ENCODE results near the gene SOX8. TPM values are rescaled to one million over a fixed set of nuclear protein-coding genes. Genes with fewer than 3 reads are reported as not detected.

Gene SOX8
- total RNA-seq, 1 experiment from 2014 or later, result 0.54 TPM

DNA sequence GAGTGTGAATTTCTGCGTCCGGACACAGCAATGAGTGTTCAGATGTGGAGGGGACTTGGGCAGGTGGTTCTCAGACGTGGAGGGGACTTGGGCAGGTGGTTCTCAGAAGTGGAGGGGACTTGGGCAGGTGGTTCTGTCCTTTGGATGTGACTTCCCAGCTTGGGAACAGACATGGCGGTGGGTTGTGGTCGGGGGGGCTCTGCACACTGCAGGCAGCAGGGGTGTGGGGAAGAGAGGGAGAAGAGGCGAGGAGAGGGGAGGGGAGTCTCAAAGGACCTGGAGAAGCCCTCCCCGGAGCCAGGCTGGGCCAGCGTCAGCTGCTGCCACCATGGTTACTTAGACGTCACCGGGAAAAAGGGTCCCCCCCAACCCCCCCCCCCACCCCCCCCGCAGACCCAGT, 9.8 kb downstream of the SOX8 start:
- in situ Hi-C loops (cut with HindIII; ENCODE audit: low pct_unique_long_range_greater_than_20kb, low sequenced_read_pairs), result loop anchor here (25.0 kb wide), 1 partner anchor 146 kb away; no protein-coding TSS in a partner anchor
- no peak for DNase-seq (ENCODE audit: low read depth)

DNA sequence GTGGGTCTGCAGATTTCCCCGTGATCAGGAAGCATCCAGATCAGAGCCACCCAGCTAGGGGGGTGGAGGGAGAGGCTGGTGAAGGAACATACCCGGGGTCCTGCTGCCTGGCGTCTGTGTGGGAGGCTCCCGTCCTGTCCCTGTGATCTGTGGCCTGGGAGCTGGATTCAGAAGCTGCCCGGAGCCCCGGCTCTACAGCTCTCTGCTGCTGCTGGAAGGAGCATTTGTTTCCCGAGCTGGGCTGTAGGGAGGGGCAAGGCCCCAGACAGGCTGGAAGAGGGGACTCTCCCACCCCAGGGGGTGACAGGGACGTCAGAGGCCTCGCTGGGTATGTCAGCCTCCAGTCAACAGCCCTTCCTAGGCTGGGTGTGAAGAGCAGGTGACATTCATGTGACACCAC, 10.2 kb downstream of the SOX8 start:
- DNase-seq (ENCODE audit: low read depth), result no peak
- in situ Hi-C loops (cut with HindIII; ENCODE audit: low pct_unique_long_range_greater_than_20kb, low sequenced_read_pairs), result loop anchor here (25.0 kb wide), 1 partner anchor 146 kb away; no protein-coding TSS in a partner anchor

DNA sequence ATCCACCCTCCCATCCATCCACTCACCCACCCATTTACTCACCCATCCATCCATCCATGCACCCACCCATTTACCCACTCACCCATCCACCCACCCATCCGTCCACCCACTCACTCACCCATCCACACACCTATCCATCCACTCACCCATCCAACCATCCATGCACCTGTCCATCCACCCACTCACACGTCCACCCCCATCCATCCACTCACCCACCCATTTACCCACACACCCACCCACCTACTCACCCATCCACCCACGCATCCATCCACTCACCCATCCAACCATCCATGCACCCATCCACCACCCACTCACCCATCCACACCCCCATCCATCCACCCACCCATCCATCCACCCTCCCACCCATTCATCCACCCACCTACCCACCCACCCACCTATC, 12.2 kb downstream of the SOX8 start:
- in situ Hi-C loops (cut with HindIII; ENCODE audit: low pct_unique_long_range_greater_than_20kb, low sequenced_read_pairs), result loop anchor here (25.0 kb wide), 1 partner anchor 144 kb away; no protein-coding TSS in a partner anchor
- DNase-seq (ENCODE audit: low read depth), result no peak

DNA sequence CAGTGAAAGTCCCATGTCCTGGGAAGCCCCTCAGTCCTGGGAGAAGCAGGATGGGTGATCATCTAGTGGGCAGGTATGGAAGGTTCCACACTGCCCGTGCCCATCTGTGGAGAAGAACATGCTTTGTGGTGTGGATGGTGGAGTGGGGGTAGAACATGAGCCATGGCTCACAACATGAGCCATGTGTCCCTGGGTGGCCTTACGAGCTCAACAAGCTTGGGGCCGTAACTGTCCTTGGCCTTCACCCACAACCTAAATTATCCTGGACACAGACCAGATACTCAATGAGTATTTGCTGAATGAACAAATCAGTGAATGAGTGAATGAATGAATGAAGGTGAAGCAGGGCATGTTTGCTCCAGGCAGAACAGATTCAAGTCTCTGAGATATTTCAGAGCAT, 13.5 kb downstream of the SOX8 start:
- in situ Hi-C loops (cut with HindIII; ENCODE audit: low pct_unique_long_range_greater_than_20kb, low sequenced_read_pairs), result loop anchor here (25.0 kb wide), 1 partner anchor 142 kb away; no protein-coding TSS in a partner anchor
- DNase-seq (ENCODE audit: low read depth), result no peak

DNA sequence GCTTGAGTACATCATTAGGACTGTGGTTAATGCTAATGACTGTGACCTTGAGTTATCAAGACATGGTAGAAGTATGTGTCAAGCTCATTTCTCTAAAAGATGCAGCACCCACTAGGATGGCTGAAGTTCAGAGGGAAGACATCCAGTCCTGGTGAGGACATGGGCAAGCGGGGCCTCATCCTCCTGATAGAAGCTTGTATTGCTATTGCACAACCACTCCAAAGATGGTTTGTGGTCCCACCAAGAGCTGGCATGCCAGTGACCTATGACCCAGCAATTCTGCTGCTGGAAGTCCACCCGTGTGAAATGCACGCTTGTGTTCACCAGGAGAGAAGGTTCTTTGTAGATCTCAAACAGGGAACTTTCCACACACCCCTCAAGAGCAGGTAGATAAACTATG, 14.2 kb downstream of the SOX8 start:
- in situ Hi-C loops (cut with HindIII; ENCODE audit: low pct_unique_long_range_greater_than_20kb, low sequenced_read_pairs), result loop anchor here (25.0 kb wide), 1 partner anchor 142 kb away; no protein-coding TSS in a partner anchor
- no peak for DNase-seq (ENCODE audit: low read depth)

DNA sequence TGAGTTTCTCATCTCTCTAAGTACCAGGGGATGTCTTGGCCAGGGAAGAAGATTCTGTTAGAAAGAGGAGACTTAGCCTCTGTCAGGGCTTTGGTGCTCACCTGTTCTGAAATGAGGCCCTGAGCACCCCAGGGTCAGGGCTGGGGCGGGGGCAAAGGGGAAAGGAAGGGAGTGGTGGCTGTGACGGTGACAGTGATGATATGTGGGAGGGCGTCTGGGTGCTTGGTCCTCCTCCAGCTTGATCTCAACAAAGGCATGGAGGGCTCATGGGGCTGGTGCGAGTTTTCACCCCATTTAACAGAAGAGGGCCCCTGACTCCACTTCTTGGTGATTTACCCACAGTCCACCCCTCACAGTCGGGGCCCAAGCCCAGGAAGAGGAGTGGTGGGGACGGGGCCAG, 15.1 kb downstream of the SOX8 start:
- in situ Hi-C loops (cut with HindIII; ENCODE audit: low pct_unique_long_range_greater_than_20kb, low sequenced_read_pairs), result loop anchor here (25.0 kb wide), 1 partner anchor 141 kb away; no protein-coding TSS in a partner anchor
- DNase-seq (ENCODE audit: low read depth), result no peak

DNA sequence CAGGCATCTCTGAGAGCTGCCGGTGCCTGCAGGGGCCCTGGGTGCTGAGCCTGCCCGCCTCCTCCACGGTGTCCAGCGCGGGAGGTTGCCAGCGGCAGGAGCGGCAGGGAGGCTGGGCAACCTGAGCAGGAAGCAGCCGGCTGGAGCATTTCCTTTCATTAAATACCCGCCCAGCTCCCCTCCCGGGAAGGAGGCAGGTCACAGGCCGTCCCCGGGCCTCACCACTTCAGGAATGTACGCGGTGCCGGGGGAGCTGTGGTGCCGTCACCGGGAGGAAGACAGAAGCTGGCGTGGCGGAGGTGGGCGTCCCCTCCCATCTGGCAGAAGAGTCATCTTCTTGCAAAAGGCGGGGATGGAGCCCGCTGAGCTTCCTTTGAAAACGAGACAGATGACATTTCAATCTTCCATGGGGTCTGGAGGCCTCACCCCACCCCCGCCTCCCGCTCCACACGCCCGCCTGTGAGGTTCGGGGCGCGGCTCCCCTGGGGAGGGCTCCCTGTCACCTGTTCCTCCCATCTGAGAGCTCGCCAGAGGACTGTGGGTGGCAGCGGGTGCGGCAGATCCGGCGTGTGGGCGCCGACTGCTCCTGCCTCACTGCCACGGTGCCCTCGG, 16.0 kb downstream of the SOX8 start:
- DNase-seq (ENCODE audit: low read depth), result peak; percentile 50
- in situ Hi-C loops (cut with HindIII; ENCODE audit: low pct_unique_long_range_greater_than_20kb, low sequenced_read_pairs), result loop anchor here (25.0 kb wide), 1 partner anchor 140 kb away; no protein-coding TSS in a partner anchor

DNA sequence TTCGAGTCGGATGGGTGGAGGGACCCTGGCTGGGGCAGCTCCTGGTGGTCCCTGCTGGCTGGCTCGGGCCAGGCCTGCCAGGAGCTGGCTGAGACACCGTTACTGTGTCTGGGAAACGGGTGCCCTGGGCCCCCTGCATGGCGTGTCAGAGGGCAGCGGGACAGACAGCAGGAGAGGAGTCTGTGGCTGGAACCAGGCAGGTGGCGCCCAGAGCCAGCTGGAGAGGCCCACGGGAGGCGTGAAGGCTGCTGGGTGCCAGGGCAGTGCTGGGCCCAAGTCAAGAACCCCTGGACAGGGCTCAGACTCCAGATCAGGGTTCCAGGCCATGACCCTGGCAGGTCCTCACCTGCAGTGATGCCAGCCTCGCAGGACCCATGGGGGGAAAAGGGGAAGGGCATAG, 16.6 kb downstream of the SOX8 start:
- in situ Hi-C loops (cut with HindIII; ENCODE audit: low pct_unique_long_range_greater_than_20kb, low sequenced_read_pairs), result loop anchor here (25.0 kb wide), 1 partner anchor 139 kb away; no protein-coding TSS in a partner anchor
- no peak for DNase-seq (ENCODE audit: low read depth)

DNA sequence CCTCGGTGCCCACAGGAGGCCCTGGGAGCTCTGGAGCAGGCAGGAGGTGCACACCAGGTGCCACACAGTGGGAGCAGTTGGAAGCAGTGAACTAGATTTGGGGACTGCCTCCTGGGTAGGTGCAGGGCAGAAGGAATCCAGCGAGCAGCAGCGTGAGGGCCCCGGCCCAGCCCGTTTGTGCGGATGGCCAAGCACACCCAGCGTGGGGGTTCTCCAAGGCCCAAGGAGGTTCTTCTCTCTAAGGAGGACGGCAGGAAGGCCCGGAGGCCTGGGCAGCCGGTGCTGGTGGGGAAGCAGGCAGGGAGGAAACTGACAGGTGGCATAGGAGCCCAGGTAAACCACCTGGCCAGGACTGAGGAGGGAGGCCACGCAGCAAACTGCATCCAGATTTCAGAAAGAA, 17.0 kb downstream of the SOX8 start:
- in situ Hi-C loops (cut with HindIII; ENCODE audit: low pct_unique_long_range_greater_than_20kb, low sequenced_read_pairs), result loop anchor here (25.0 kb wide), 1 partner anchor 139 kb away; no protein-coding TSS in a partner anchor
- no peak for DNase-seq (ENCODE audit: low read depth)

DNA sequence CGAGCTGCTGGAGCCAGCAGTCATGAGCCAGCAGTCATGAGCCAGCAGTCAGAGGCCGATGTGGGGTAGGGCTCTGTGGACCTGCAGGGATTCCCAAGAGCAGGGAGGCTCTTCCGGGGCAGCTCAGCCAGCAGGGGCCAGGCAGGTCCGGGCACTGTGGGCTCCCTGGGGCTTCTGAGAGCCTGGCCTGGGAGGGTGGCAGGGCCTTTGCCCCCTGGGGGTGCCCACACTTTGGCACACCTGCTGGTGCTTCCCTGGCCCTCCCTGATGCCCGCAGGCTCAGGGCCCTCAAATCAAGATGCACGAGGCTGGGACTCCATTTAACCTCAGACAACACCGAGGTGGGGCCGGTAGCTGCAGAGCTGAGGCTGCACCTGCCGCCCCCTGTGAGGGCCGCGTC, 18.1 kb downstream of the SOX8 start:
- DNase-seq (ENCODE audit: low read depth), result no peak
- in situ Hi-C loops (cut with HindIII; ENCODE audit: low pct_unique_long_range_greater_than_20kb, low sequenced_read_pairs), result loop anchor here (25.0 kb wide), 1 partner anchor 138 kb away; no protein-coding TSS in a partner anchor

DNA sequence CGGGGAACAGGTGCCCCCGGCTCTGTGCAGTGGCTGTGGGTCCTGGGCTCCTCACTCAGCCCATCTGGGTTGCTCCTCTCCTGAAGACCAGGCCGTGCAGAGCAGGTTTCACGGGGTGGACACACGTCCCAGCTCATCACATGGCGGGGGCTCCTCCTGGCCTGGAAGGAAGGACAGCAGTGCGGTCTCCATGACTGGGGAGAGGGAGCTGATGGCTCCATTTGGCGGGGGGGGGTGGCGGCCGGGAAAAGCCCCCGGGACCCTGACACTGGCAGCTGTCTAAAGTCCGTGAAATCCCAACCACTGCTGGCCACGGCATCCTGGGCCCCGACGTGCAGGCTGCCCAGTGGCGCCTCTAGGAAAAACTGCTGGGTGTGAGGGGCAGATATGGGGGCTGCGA, 19.0 kb downstream of the SOX8 start:
- DNase-seq (ENCODE audit: low read depth), result no peak
- in situ Hi-C loops (cut with HindIII; ENCODE audit: low pct_unique_long_range_greater_than_20kb, low sequenced_read_pairs), result no loop called here

DNA sequence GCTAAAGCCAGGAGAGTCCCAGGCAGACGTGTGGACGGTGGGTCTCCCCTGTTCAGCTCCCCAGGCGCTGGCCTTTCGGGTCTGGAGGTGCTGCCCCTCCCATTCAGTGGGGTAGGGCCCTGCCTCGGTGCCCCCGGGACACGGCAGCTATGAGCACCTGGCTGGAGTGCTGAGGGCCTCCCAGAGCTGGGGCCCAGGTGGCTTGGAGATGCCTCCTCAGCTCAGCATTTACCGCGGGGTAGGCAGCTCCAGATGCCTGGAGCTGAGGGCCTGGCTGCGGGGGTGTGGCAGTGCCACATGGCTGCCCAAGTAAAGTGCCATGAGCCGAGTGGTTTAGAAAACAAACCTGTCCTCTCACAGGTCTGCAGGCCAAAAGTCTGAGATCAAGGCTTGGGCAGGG, 19.5 kb downstream of the SOX8 start:
- in situ Hi-C loops (cut with HindIII; ENCODE audit: low pct_unique_long_range_greater_than_20kb, low sequenced_read_pairs), result no loop called here
- DNase-seq (ENCODE audit: low read depth), result no peak

DNA sequence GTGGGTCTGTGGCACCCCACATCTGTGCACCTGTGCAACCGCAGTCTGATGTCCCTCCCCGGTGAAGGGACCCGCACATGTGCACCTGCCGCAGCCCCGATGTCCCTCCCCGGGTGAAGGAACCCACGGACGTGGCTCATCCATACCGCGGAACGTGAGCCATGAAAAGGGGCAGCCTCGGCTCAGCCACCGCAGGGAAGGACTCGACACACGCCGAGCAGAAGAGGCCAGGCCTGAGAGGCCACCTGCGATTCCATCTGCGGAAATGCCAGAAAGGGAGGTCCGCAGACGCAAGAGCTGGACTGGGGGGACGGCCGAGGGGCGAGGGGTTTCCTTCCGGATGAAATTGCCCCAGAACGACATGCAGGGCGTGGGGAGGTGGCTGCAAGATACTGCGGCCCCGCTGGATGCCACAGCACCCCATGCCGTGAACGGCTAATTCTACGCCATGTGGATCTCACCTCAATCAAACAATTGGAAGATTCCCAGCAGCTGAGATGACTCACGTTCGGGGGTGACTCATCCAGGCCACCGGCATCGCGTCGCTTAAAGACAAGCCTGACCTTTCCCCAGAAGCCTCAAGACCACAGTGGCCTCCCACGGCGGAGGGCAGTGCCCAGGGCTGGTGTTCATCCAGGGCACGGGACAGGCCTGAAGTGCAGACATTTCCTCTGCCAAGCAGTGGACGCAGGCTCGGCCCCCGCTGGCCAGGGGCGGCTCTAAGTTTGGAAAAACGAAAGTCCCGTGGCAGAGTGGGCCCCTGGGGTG, 21.0 kb downstream of the SOX8 start:
- in situ Hi-C loops (cut with HindIII; ENCODE audit: low pct_unique_long_range_greater_than_20kb, low sequenced_read_pairs), result no loop called here
- DNase-seq (ENCODE audit: low read depth), result peak; percentile 94

DNA sequence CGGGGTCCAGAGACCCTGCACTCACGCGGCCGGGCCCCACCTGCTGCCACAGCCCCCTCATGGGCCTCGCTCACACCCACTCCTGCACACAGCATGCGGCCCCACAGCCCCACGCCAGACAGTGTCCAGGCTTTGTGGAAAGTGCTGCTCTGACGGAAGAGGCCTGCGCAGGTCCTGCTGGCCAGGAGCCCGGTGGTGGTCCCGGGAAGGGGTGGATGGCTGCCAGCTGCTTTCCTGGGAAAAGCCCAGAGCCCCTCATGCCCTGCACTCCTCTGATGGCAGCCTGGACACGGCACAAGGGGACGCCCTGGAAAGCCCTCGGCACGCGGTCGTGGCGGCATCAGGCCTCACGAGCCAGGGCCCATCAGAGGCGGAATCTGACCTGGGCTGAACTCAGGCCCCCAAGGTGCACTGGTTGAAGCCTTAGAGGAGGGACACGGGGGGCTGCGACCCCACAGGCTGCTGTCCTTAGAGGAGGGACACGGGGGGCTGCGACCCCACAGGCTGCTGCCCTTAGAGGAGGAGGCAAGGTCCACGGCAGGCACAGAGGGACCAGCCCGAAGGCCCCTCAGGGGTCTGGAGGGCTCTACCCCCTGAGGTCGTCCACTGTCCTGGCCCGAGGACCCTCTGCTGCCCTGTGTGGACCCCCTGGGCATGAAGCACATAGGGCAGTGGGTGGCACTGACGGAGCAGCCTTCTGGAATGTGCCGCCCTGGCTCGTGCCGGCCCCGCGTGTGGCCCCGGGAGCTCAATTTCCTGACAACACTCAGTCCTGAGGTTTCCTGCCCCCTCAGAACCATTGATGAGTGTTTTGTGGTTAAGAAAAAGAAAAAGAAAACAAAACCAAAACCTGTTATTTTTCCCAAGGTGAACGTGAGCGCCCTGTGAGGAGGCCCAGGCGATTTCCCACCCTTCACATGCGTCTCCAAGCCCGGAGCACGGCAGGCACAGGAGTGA, 22.1 kb downstream of the SOX8 start:
- in situ Hi-C loops (cut with HindIII; ENCODE audit: low pct_unique_long_range_greater_than_20kb, low sequenced_read_pairs), result no loop called here
- peak; percentile 22 for DNase-seq (ENCODE audit: low read depth)

DNA sequence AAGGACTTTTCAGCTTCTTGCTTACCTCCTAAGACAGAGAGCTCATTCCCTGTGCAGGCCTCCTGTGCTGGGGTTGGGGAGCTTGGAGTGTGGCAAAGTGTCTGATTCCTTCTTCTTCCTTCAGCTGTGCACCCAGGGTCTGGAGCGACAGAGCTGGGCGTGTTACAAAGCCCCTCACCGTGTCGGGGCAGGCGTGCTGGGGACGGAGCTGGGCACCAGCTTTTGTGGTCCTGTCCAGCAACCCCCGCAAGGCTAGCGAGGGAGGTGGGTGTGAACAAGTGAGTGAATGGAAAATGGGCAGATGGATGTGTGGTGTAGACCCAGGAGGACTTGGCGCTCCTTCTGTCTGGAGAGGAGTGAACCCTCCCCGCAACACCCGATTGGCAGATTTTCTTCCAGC, 23.7 kb downstream of the SOX8 start:
- in situ Hi-C loops (cut with HindIII; ENCODE audit: low pct_unique_long_range_greater_than_20kb, low sequenced_read_pairs), result no loop called here

DNA sequence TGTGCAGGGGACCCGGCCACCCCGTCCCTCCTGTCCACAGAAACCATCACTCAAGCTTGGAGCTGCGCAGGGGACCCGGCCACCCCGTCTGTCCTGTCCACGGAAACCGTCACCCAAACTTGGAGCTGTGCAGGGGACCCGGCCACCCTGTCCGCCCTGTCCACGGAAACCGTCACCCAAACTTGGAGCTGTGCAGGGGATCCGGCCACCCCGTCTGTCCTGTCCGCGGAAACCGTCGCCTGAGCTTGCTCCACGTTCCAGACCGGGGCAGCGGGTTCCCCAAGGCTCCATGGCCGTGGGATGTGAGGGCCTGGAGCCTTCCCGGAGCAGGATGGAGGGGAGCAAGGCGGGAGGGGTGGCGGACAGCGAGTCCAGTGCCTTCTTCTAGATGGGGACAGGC, 25.2 kb downstream of the SOX8 start:
- no peak for DNase-seq (ENCODE audit: low read depth)
- in situ Hi-C loops (cut with HindIII; ENCODE audit: low pct_unique_long_range_greater_than_20kb, low sequenced_read_pairs), result no loop called here

More for the DNA sequence above, 23.7 kb downstream of the SOX8 start:
- DNase-seq (ENCODE audit: low read depth), result no peak

DNA sequence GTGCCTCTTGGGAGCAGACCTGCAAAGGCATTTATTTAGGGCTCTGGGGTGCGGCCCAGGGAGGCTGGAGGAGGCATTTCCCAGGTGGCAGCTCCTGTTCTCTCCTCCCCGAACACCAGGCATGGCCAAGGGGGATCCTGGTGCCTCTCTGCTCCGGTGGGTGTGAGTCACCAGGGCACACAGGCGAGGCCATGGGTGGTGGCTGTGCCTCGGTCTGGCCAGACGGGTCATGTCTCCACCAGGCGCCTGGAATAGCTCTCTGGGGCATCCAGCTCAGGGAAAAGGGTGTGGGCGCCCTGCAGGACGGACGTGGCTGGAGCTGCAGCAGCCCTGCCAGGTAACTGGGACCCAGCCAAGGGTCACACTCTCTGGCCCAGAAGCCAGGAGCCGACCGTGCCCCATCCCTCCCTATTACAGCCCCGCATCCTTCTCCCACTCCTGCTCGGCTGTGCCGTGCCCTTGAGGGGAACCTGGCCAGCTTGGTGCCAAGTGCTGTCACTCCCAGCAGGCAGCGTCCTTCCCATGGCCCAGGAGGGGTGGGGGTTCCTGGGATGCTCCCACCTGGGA, 25.8 kb downstream of the SOX8 start:
- DNase-seq (ENCODE audit: low read depth), result peak; percentile 53
- in situ Hi-C loops (cut with HindIII; ENCODE audit: low pct_unique_long_range_greater_than_20kb, low sequenced_read_pairs), result no loop called here

DNA sequence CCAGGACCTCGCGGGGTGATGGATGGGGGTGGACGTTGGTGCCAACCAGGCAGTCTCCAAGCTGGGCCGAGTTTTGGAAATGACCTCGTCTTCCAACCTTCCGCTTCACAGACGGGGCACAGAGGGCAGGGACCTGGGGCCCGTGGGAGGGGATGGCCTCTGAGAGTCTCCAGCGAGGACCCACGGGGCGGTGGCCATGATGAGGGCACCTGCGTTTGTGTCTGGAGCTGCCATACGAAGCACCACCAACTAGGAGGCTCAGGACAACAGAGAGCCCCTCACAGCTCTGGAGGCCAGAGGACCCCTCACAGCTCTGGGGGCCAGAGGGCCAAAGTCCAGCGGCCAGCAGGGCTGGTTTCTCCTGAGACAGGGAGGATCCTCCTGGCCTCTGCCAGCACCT, 26.5 kb downstream of the SOX8 start:
- no peak for DNase-seq (ENCODE audit: low read depth)
- in situ Hi-C loops (cut with HindIII; ENCODE audit: low pct_unique_long_range_greater_than_20kb, low sequenced_read_pairs), result no loop called here
